ENCODE results near the gene TBC1D10B. TPM values are rescaled to one million over a fixed set of nuclear protein-coding genes. Genes with fewer than 3 reads are reported as not detected.

Gene TBC1D10B
- total RNA-seq, 1 experiment from 2014 or later, result 49.2 TPM

DNA sequence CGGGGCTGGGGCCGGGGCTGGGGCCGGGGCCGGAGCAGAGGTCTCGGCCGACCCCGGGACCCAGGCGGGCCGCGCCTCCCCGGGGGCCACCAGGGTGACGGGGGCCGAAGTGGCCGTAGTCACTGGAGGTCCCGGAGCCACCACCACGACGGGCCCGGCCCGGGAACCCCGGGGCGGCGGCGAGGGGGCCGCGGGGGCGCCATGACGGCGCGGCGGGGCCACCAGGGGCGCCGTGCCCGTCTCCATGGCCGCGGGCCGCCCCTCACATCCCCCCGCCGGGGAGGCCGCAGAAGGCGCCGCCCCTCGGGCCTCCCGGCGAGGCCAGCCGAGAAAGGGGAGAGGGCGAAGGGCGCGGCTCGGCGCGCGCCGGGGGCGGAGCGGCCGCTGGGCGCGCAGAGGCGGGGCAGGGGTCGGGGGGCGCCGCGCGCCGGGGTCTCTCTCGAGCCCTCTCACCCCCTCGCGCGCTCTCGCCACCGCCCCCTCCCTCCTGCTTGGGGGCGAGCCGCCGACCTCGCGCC lies 297 bp downstream of the TBC1D10B start:
- peaks cover 49% of the 10 kb centered on the region for H3K79me2 ChIP-seq (ENCODE audit: insufficient read depth, low read length)
- POLR2A ChIA-PET, result interaction anchor here (0.6 to 1.9 kb wide), 5 partner anchors 14 to 295 kb away, joined by 5 to 15 read pairs (median 7); partner anchors contain the start of genes CD2BP2 and ZNF771
- H2AFZ ChIP-seq (ENCODE audit: low read depth, low read length, poor library complexity, severe bottlenecking), result no peak overlapping the region

DNA sequence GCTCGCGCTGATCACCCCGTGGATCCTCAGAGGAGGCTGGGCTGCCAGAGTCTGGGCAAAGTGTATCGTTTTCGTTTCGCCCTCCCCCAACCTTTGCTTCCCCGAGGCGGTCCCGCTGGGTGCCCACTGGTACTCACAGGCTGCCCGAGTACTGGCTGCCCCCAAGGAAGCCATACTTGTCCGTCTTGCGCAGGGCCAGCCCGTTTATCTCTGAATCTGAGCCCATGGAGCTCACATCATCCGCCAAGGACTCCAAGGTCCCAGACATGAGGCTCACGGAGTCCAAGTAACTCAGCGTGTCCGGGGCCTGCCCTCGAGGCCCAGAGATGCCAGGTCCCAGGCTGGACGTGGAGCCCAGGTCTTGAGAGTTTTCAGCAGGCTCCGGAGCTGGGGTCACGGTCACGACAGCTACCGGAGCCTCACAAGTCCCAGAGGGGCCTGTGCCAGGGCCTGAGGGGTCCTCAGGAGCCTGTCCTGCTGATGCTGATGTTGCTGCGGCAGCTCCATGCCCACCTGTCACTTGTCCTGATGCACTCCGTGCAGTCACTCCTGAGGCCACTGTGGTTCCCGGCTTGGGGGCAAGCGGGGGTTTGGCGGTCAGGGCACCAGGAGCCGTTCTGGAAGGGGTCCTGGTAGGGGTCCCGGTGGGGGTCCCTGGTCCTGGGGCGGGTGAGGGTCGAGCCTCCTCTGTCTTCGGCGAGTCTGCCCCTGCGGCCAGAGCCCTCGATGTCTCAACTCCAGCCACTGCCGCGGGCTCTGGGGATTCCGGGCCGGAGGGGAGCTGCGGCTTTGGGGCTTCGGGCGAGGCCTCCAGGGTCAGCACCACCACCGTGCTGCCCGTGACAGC lies 980 bp downstream of the TBC1D10B start:
- H3K4me3 ChIP-seq (replicated peaks in 1 of 2; ENCODE audit: low read depth in 1 of 2, low read length in 2 of 2), result peak overlapping the region; percentile 79 to 87
- CTCF ChIA-PET, result no interaction called here
- no TSS peak for BruUV-seq (replicated peaks)
- no peak overlapping the region for H2AFZ ChIP-seq (ENCODE audit: low read depth, low read length, poor library complexity, severe bottlenecking)
- peaks cover 18 to 30% of the 10 kb centered on the region in 2 experiments for H3K4me1 ChIP-seq (ENCODE audit: control insufficient read depth in 1 of 2, insufficient read depth in 2 of 2, low read length in 2 of 2)
- no peak for TF ChIP-seq SIN3A (IDR thresholded peaks at IDR 0.05; ENCODE audit: low read depth)
- TF ChIP-seq CBX3 (IDR thresholded peaks at IDR 0.05; ENCODE audit: low read depth), result no peak
- no peak for TF ChIP-seq EGR1 (IDR thresholded peaks at IDR 0.05; ENCODE audit: low read depth)
- TF ChIP-seq CEBPB (IDR thresholded peaks at IDR 0.05; ENCODE audit: low read depth), result no peak
- H4K20me1 ChIP-seq (ENCODE audit: insufficient read depth), result no peaks in the 10 kb centered on the region
- no peak for ATAC-seq
- no peaks in the 10 kb centered on the region for H3K9me2 ChIP-seq (ENCODE audit: insufficient read depth)
- H3K4me2 ChIP-seq (ENCODE audit: low read length), result peak overlapping the region; percentile 92
- intact Hi-C loops (cut with micrococcal nuclease), result no loop called here
- no peaks in the 10 kb centered on the region for H3K27me3 ChIP-seq (ENCODE audit: insufficient read depth, low read length)
- no peak for DNase-seq (ENCODE audit: low read depth, low spot score)
- H3K27ac ChIP-seq (ENCODE audit: low read depth, low read length), result peak overlapping the region; percentile 84
- H3K79me2 ChIP-seq (ENCODE audit: insufficient read depth, low read length), result peaks cover 56% of the 10 kb centered on the region
- H3K9me3 ChIP-seq (ENCODE audit: control insufficient read depth in 1 of 2, insufficient read depth in 1 of 2, low read depth in 1 of 2, low read length in 2 of 2), result no peaks in the 10 kb centered on the region
- RAD21 ChIA-PET (ENCODE audit: low non-redundant PET in 1 of 2, low total read pairs in 2 of 2, uncharacterized antibody in 2 of 2, unreplicated experiment in 2 of 2), result no interaction called here
- H3K9ac ChIP-seq (ENCODE audit: low read length), result peak overlapping the region; percentile 82
- POLR2A ChIA-PET, result no interaction called here
- peaks cover 14% of the 10 kb centered on the region in 2 experiments for H3K36me3 ChIP-seq (ENCODE audit: control insufficient read depth in 1 of 2, insufficient read depth in 2 of 2, low read length in 2 of 2)

More for the DNA sequence above, 297 bp downstream of the TBC1D10B start:
- peak; percentile 88 for TF ChIP-seq ZFX (IDR thresholded peaks at IDR 0.05)
- no peak for TF ChIP-seq FOSL1 (IDR thresholded peaks at IDR 0.05; ENCODE audit: low read depth)
- TF ChIP-seq POLR2AphosphoS5 (IDR thresholded peaks at IDR 0.05; ENCODE audit: low read depth, low read length), result peak; percentile 69
- peak; percentile 33 for TF ChIP-seq POLR2A (IDR thresholded peaks at IDR 0.05; ENCODE audit: borderline replicate concordance, extremely low read depth, insufficient read depth, insufficient read length)
- intact Hi-C loops (cut with micrococcal nuclease), result loop anchor here (2.0 kb wide), 1 partner anchor 39 kb away; no protein-coding TSS in a partner anchor
- Histone ChIP-seq H4K20me1 (ENCODE audit: insufficient read depth) (no peaks in the 10 kb centered on the region), H3K4me3 (replicated peaks in 1 of 2; ENCODE audit: low read depth in 1 of 2, low read length in 2 of 2) (peak overlapping the region; percentile 79 to 87), H3K9me2 (ENCODE audit: insufficient read depth) (no peaks in the 10 kb centered on the region), H3K9me3 (ENCODE audit: control insufficient read depth in 1 of 2, insufficient read depth in 1 of 2, low read depth in 1 of 2, low read length in 2 of 2) (no peaks in the 10 kb centered on the region), H3K36me3 (ENCODE audit: control insufficient read depth in 1 of 2, insufficient read depth in 2 of 2, low read length in 2 of 2) (peaks cover 12 to 14% of the 10 kb centered on the region in 2 experiments), H3K27me3 (ENCODE audit: insufficient read depth, low read length) (no peaks in the 10 kb centered on the region), H3K27ac (ENCODE audit: low read depth, low read length) (peak overlapping the region; percentile 84), H3K4me1 (ENCODE audit: control insufficient read depth in 1 of 2, insufficient read depth in 2 of 2, low read length in 2 of 2) (peaks cover 18 to 30% of the 10 kb centered on the region in 2 experiments), H3K4me2 (ENCODE audit: low read length) (peak overlapping the region; percentile 92), H3K9ac (ENCODE audit: low read length) (peak overlapping the region; percentile 82)
- ChIA-PET CTCF (interaction anchor here (1.0 to 2.2 kb wide), 7 partner anchors 15 to 327 kb away, joined by 3 to 17 read pairs (median 4); partner anchors contain the start of genes CD2BP2 and DCTPP1), RAD21 (ENCODE audit: low non-redundant PET in 1 of 2, low total read pairs in 2 of 2, uncharacterized antibody in 2 of 2, unreplicated experiment in 2 of 2) (no interaction called here)
- DNase-seq (ENCODE audit: low read depth, low spot score) (no peak), ATAC-seq (peak; percentile 22)
- no TSS peak for BruUV-seq (replicated peaks)
